ENCODE results near the gene SYNPO2L. TPM values are rescaled to one million over a fixed set of nuclear protein-coding genes. Genes with fewer than 3 reads are reported as not detected.

The SYNPO2L gene
- total and polyA plus RNA-seq, 4 experiments from 2014 or later, result not detected

DNA sequence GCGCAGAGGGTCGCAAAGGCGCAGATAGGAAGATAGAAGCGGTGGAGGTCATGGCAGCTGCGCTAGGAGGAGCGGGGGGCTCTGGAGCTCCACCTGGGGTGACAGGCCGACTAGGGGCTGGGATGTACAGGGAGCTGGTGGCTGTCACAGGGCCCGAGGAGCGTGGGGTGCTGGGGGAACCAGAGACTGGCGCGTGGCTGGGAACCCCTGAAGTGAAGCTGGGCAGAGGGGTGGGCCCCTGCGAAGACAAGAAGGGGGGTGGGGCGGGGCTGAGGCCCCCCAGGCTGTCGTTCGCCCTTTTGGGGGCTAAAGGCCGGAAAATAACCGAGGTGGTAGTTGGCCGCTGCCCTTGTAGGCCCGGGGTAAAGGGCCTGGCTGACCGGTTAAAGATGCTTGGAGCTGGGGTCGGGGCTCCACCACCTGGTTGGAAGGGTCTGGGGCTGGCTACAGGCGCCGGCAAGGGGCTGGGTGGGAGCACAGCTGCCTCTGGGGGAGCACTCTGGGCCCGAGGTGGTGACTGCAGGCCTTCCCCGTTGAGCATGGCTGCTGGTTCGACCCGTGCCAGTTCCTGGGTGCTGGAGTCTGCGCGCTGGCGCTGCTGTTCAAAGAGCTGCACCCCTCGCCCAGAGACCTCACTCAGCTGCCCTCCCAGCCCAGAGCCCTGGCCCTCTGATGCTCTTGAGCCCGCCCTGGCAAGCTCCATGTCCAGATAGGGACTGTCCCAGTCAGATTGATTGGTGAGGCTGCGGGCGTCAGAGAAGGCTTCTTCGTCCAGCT lies 7.8 kb downstream of the SYNPO2L start:
- H3K9me3 ChIP-seq (ENCODE audit: control insufficient read depth in 1 of 2, low read length in 2 of 2), result no peaks in the 10 kb centered on the region
- peak overlapping the region; percentile 10 for H3K27ac ChIP-seq (ENCODE audit: low read depth, low read length)
- ChIA-PET CTCF (ENCODE audit: partially characterized antibody) (interaction anchor here (0.6 to 12.2 kb wide), 3 partner anchors 23 to 136 kb away, joined by 3 to 312 read pairs (median 4); no protein-coding TSS in a partner anchor), POLR2A (ENCODE audit: partially characterized antibody) (interaction anchor here (0.5 to 1.1 kb wide), 2 partner anchors 153 to 401 kb away, joined by 3 to 4 read pairs; no protein-coding TSS in a partner anchor)
- Mint-ChIP-seq H3K4me3 (peak overlapping the region; percentile 29 to 81 (median 52)), H3K36me3 (no peaks in the 10 kb centered on the region), H3K27ac (peak overlapping the region in 1 of 7 donors; percentile 18), H3K27me3 (peaks cover 10 to 15% of the 10 kb centered on the region in 2 donors), H3K9me3 (no peaks in the 10 kb centered on the region), H3K4me1 (peaks cover 6 to 8% (median 7%) of the 10 kb centered on the region in 4 donors)
- intact Hi-C loops (cut with micrococcal nuclease), result no loop called here
- no peak for DNase-seq
- H3K4me1 ChIP-seq (ENCODE audit: insufficient read depth, low read length), result no peaks in the 10 kb centered on the region
- peak overlapping the region in 1 of 2 donors; percentile 54 for H3K4me3 ChIP-seq (ENCODE audit: low read length in 2 of 2)
- H3K36me3 ChIP-seq (ENCODE audit: insufficient read depth, low read length), result no peaks in the 10 kb centered on the region
- H3K27me3 ChIP-seq (ENCODE audit: insufficient read depth, low read length), result no peaks in the 10 kb centered on the region

GRCh38 chr10:73647211-73647874 lies 8.5 kb downstream of the SYNPO2L start:
- POLR2A ChIA-PET (ENCODE audit: partially characterized antibody), result interaction anchor here (0.5 to 1.1 kb wide), 2 partner anchors 152 to 401 kb away, joined by 3 to 4 read pairs; no protein-coding TSS in a partner anchor
- H3K4me1 Mint-ChIP-seq, result peaks cover 6 to 8% (median 7%) of the 10 kb centered on the region in 4 donors
- H3K4me3 Mint-ChIP-seq, result peak overlapping the region; percentile 29 to 81 (median 60)
- peak overlapping the region; percentile 10 for H3K27ac ChIP-seq (ENCODE audit: low read depth, low read length)
- peaks cover 10 to 15% of the 10 kb centered on the region in 2 donors for H3K27me3 Mint-ChIP-seq
- no peaks in the 10 kb centered on the region for H3K4me1 ChIP-seq (ENCODE audit: insufficient read depth, low read length)
- H3K27me3 ChIP-seq (ENCODE audit: insufficient read depth, low read length), result no peaks in the 10 kb centered on the region
- peak overlapping the region in 1 of 7 donors; percentile 18 for H3K27ac Mint-ChIP-seq
- peak in 3 of 5 donors; percentile 4 to 13 (median 11) for DNase-seq
- intact Hi-C loops (cut with micrococcal nuclease), result no loop called here
- no peaks in the 10 kb centered on the region for H3K36me3 ChIP-seq (ENCODE audit: insufficient read depth, low read length)
- CTCF ChIA-PET (ENCODE audit: partially characterized antibody), result interaction anchor here (0.6 to 12.2 kb wide), 3 partner anchors 22 to 136 kb away, joined by 3 to 312 read pairs (median 4); no protein-coding TSS in a partner anchor
- no peaks in the 10 kb centered on the region for H3K36me3 Mint-ChIP-seq
- H3K4me3 ChIP-seq (ENCODE audit: low read length in 2 of 2), result peak overlapping the region in 1 of 2 donors; percentile 54
- no peaks in the 10 kb centered on the region for H3K9me3 ChIP-seq (ENCODE audit: control insufficient read depth in 1 of 2, low read length in 2 of 2)
- no peaks in the 10 kb centered on the region for H3K9me3 Mint-ChIP-seq

DNA sequence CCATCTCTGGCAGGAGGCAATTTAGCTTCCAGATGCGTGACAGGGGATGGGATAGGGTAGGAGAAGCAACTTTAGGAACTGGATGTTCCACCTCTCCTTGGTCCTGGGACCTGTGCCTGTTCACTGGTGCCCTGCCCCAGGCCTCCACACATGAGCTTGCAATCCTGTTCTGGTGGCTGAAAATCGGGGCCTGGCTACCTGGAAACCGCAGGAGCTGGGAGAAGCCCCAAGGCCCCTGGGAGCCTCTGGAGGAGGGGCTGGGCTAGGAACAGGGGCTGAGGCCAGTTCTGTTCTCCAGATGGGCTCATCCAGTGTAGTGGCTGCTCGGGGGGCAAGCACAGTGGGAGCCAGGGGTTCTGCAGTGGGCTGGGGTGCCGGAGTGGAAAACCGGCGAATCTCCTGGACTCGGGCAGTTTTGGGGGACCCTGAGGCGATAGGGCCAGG lies 9.2 kb downstream of the SYNPO2L start:
- ChIA-PET CTCF (ENCODE audit: partially characterized antibody) (interaction anchor here (2.5 to 12.2 kb wide), 2 partner anchors 114 to 133 kb away, joined by 5 to 312 read pairs; no protein-coding TSS in a partner anchor), POLR2A (ENCODE audit: partially characterized antibody) (no interaction called here)
- no peaks in the 10 kb centered on the region for H3K27me3 ChIP-seq (ENCODE audit: insufficient read depth, low read length)
- no peaks in the 10 kb centered on the region for H3K4me1 ChIP-seq (ENCODE audit: insufficient read depth, low read length)
- Mint-ChIP-seq H3K36me3 (no peaks in the 10 kb centered on the region), H3K4me1 (peaks cover 6 to 8% (median 7%) of the 10 kb centered on the region in 4 donors), H3K27me3 (peaks cover 10 to 16% of the 10 kb centered on the region in 2 donors), H3K27ac (peak overlapping the region in 1 of 7 donors; percentile 0), H3K4me3 (peak overlapping the region in 3 of 8 donors; percentile 64 to 68 (median 65)), H3K9me3 (no peaks in the 10 kb centered on the region)
- H3K36me3 ChIP-seq (ENCODE audit: insufficient read depth, low read length), result no peaks in the 10 kb centered on the region
- DNase-seq, result no peak
- no peak overlapping the region for H3K27ac ChIP-seq (ENCODE audit: low read depth, low read length)
- no peaks in the 10 kb centered on the region for H3K9me3 ChIP-seq (ENCODE audit: control insufficient read depth in 1 of 2, low read length in 2 of 2)
- no peak overlapping the region for H3K4me3 ChIP-seq (ENCODE audit: low read length in 2 of 2)
- intact Hi-C loops (cut with micrococcal nuclease), result no loop called here

DNA sequence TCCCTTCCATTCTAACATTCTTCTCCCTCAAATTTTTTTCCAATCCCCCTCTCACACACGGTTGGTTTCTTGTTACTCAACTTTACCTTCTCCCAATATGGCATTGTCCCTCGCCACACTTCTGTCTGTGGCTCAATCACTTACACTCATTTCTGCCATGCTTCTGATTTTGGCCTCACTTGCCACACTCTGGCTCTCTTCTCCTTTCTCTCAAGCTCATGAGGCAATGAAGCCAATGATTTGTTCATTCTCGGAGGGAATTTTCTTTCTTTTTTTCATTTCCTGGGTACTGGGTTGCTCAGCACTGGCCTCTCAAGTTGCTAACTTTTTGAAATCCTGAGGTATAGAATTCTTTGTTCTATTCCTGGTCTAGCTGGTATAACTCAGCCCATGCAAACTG lies 10.6 kb downstream of the SYNPO2L start:
- ChIA-PET POLR2A (ENCODE audit: partially characterized antibody) (no interaction called here), CTCF (ENCODE audit: partially characterized antibody) (interaction anchor here (1.1 to 12.2 kb wide), 9 partner anchors 20 to 169 kb away, joined by 3 to 312 read pairs (median 6); no protein-coding TSS in a partner anchor)
- H3K4me3 ChIP-seq (ENCODE audit: low read length in 2 of 2), result no peak overlapping the region
- no peak for DNase-seq
- no peaks in the 10 kb centered on the region for H3K27me3 ChIP-seq (ENCODE audit: insufficient read depth, low read length)
- Mint-ChIP-seq H3K4me1 (peaks cover 6 to 8% (median 7%) of the 10 kb centered on the region in 4 donors), H3K36me3 (no peaks in the 10 kb centered on the region), H3K9me3 (no peaks in the 10 kb centered on the region), H3K4me3 (no peak overlapping the region), H3K27ac (peak overlapping the region in 1 of 7 donors; percentile 59), H3K27me3 (peaks cover 5 to 17% of the 10 kb centered on the region in 2 donors)
- no peaks in the 10 kb centered on the region for H3K9me3 ChIP-seq (ENCODE audit: control insufficient read depth in 1 of 2, low read length in 2 of 2)
- no peaks in the 10 kb centered on the region for H3K36me3 ChIP-seq (ENCODE audit: insufficient read depth, low read length)
- intact Hi-C loops (cut with micrococcal nuclease), result no loop called here
- H3K4me1 ChIP-seq (ENCODE audit: insufficient read depth, low read length), result no peaks in the 10 kb centered on the region
- no peak overlapping the region for H3K27ac ChIP-seq (ENCODE audit: low read depth, low read length)

GRCh38 chr10:73644767-73645166 lies 11.1 kb downstream of the SYNPO2L start:
- H3K27me3 Mint-ChIP-seq, result peaks cover 5 to 17% of the 10 kb centered on the region in 2 donors
- peak overlapping the region in 1 of 8 donors; percentile 7 for H3K4me3 Mint-ChIP-seq
- peak overlapping the region in 3 of 7 donors; percentile 3 to 65 (median 49) for H3K27ac Mint-ChIP-seq
- no peaks in the 10 kb centered on the region for H3K4me1 ChIP-seq (ENCODE audit: insufficient read depth, low read length)
- no peaks in the 10 kb centered on the region for H3K9me3 Mint-ChIP-seq
- H3K27ac ChIP-seq (ENCODE audit: low read depth, low read length), result no peak overlapping the region
- H3K9me3 ChIP-seq (ENCODE audit: control insufficient read depth in 1 of 2, low read length in 2 of 2), result no peaks in the 10 kb centered on the region
- H3K36me3 Mint-ChIP-seq, result no peaks in the 10 kb centered on the region
- H3K4me3 ChIP-seq (ENCODE audit: low read length in 2 of 2), result no peak overlapping the region
- ChIA-PET POLR2A (ENCODE audit: partially characterized antibody) (no interaction called here), CTCF (ENCODE audit: partially characterized antibody) (interaction anchor here (1.1 to 12.2 kb wide), 13 partner anchors 16 to 381 kb away, joined by 3 to 312 read pairs (median 5); no protein-coding TSS in a partner anchor)
- no peaks in the 10 kb centered on the region for H3K36me3 ChIP-seq (ENCODE audit: insufficient read depth, low read length)
- no peaks in the 10 kb centered on the region for H3K27me3 ChIP-seq (ENCODE audit: insufficient read depth, low read length)
- no peak for DNase-seq
- intact Hi-C loops (cut with micrococcal nuclease), result loop anchor here (1.0 kb wide), 3 partner anchors 19 to 380 kb away; no protein-coding TSS in a partner anchor
- H3K4me1 Mint-ChIP-seq, result peaks cover 6 to 8% (median 7%) of the 10 kb centered on the region in 4 donors

GRCh38 chr10:73644015-73644743 lies 11.7 kb downstream of the SYNPO2L start:
- Mint-ChIP-seq H3K4me3 (peak overlapping the region in 3 of 8 donors; percentile 7 to 26 (median 21)), H3K27me3 (peaks cover 3 to 14% of the 10 kb centered on the region in 2 donors), H3K4me1 (peaks cover 3 to 8% (median 7%) of the 10 kb centered on the region in 4 donors), H3K9me3 (no peaks in the 10 kb centered on the region), H3K27ac (peak overlapping the region; percentile 3 to 82 (median 49)), H3K36me3 (no peaks in the 10 kb centered on the region)
- no peaks in the 10 kb centered on the region for H3K36me3 ChIP-seq (ENCODE audit: insufficient read depth, low read length)
- no peaks in the 10 kb centered on the region for H3K27me3 ChIP-seq (ENCODE audit: insufficient read depth, low read length)
- no peak overlapping the region for H3K27ac ChIP-seq (ENCODE audit: low read depth, low read length)
- ChIA-PET POLR2A (ENCODE audit: partially characterized antibody) (interaction anchor here (0.7 to 1.1 kb wide), 2 partner anchors 19 to 108 kb away, joined by 3 to 4 read pairs; no protein-coding TSS in a partner anchor), CTCF (ENCODE audit: partially characterized antibody) (interaction anchor here (0.7 to 12.2 kb wide), 29 partner anchors 12 to 384 kb away, joined by 3 to 312 read pairs (median 4); partner anchors contain the start of gene USP54)
- peak; percentile 49 to 65 (median 63) for DNase-seq
- H3K9me3 ChIP-seq (ENCODE audit: control insufficient read depth in 1 of 2, low read length in 2 of 2), result no peaks in the 10 kb centered on the region
- no peak overlapping the region for H3K4me3 ChIP-seq (ENCODE audit: low read length in 2 of 2)
- intact Hi-C loops (cut with micrococcal nuclease), result loop anchor here (1.0 kb wide), 3 partner anchors 19 to 380 kb away; no protein-coding TSS in a partner anchor
- H3K4me1 ChIP-seq (ENCODE audit: insufficient read depth, low read length), result no peaks in the 10 kb centered on the region

Measured in CD4-positive, alpha-beta memory T cell (primary cell).